Fibroblast of villous mesenchyme (primary cell): ENCODE data around the gene SH2D3A. TPM values are rescaled to one million over a fixed set of nuclear protein-coding genes. Genes with fewer than 3 reads are reported as not detected.

Experiments used
- DNase-seq: peaks from one replicate; pipeline ENCODE4 v3.0.0-alpha.2; 2010; ENCODE audit warnings: low read depth
- H3K4me3 ChIP-seq: 2 replicates; pipeline ENCODE4 v1.5.1; 2011; ENCODE audit warnings: low read depth, mild to moderate bottlenecking, low read length
- CTCF ChIP-seq: IDR thresholded peaks from 2 replicates; pipeline ENCODE4 v1.5.1; 2012; ENCODE audit warnings: low read depth, mild to moderate bottlenecking, low read length; ENCODE audit not compliant: insufficient read depth
- total RNA-seq: library from RNA; depleted of rRNA; stranded (reverse); fragments of >200 nt; gene quantifications from 2 replicates; pipeline ENCODE4 v1.2.3, GENCODE V29; 2012

SH2D3A gene
- total RNA-seq, 1 donor, result under 0.01 TPM

GRCh38 chr19:6723738-6724137 is 43.5 kb downstream of the SH2D3A start:
- DNase-seq, result no peak
- no peak for TF ChIP-seq CTCF
- no peak overlapping the region for H3K4me3 ChIP-seq

- no peak overlapping the region for H3K4me3 ChIP-seq
- peak; percentile 46 for DNase-seq
- no peak for TF ChIP-seq CTCF
Measured at GRCh38 chr19:6723108-6723618, 44.1 kb downstream of the SH2D3A start.

DNA sequence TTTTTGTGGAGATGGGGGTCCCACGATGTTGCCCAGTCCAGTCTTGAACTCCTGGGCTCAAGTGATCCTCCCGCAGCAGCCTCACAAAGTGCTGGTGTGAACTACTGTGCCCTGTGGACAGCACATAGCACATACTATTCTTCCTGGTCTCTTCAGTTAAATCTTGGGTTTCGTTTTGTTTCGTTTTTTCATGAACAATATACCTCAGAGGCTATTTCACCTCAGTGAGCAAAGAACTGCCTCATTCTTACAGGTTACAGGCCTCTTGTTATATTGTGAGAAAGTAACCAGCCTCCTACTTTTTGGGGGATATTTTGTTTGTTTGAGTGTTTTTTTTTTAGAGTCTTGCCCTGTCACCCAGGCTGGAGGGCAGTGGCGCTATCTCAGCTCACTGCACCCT is 45.5 kb downstream of the SH2D3A start:
- DNase-seq, result no peak
- H3K4me3 ChIP-seq, result no peak overlapping the region
- no peak for TF ChIP-seq CTCF

GRCh38 chr19:6721138-6721474 is 46.1 kb downstream of the SH2D3A start:
- TF ChIP-seq CTCF, result no peak
- no peak overlapping the region for H3K4me3 ChIP-seq
- DNase-seq, result no peak

DNA sequence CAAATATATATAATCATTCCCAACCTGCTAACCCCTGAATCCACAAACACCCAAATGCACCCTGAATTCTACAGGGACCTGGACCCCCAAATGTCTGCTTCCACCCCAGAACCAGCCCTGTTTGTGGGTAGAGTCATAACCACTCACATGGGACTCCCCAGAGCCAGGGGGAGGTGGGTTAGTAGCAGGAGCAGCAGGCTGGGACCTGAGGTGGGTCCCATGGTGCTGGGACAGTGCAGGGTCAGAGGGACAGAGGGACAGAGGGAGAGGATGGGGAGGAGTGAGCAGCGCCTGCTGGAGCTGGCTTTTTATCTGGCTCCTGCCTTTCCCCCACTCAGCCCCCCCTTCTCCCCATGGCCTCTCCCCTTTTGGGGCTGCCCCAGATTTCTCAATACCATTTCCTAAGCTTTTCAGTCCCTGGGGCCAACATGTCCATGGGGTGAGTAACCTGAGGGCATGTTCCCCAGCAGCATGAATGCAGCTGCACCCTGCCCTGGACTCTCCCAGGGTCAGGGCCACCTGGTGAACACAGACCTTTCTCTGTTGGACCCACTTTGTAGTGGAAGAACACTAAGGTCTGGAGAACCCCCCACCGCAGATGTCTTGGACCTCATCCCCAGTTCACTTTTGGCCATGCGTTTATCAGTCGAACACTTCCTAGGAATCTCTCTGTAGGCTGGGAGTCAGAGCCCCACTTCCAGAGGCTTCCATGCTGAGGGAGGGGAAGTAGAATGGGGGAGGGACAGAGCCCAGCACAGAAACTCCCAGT is 46.7 kb downstream of the SH2D3A start, which contains the start of gene C3:
TSS of gene C3 (minus strand) at position 282 of the 769 bp plus-strand sequence. CDS start at position 221, 61 bp downstream.
- no peak within 1 kb of the TSS for H3K4me3 ChIP-seq
- peak; percentile 44 for DNase-seq
- TF ChIP-seq CTCF, result no peak

- no peak for TF ChIP-seq CTCF
- no peak overlapping the region for H3K4me3 ChIP-seq
- no peak for DNase-seq
Measured at GRCh38 chr19:6719992-6720368, 47.3 kb downstream of the SH2D3A start.

GRCh38 chr19:6719540-6719861 is 47.7 kb downstream of the SH2D3A start:
- TF ChIP-seq CTCF, result no peak
- no peak overlapping the region for H3K4me3 ChIP-seq
- no peak for DNase-seq
